ENCODE data around the gene IFITM1.
A peak's percentile ranks its signal among the peaks of the same experiment; 100 is the strongest.

DNA sequence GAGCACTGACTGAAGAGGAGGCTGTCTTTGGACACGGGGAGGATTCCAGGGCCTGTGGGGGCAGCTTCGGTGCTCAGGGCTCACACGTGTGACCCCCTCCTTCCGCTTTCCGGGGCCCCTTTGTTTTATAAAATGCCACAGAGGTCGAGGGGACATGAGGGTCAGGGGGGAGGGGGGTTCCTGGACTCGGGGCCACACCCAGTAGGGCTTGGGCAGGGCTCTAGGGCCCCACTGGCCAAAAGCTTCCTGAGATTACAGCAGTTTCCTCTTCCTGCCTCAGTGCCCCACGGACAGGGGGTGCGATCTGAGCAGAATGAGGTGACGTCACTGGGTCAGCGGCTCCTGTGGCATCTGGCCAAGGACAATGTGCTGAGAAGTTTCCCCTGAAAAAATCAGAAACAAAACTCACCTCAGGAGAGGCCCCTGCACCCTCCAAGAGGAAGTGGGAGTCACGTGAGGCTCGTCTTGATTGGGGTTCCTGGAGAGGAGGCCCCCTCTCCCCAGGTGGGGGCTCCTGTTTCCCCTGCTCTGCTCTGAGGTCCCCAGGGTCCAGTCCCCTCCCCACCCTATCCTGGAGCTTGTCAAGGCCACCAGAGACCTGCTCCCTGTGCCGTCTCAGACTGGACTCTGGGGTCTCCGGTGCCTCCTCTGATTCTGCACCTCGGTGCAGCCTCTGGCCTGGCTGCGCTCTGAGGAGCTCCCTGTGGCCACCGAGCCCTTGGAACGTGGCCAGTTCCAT lies 13.2 kb downstream of the IFITM1 start:
- TF ChIP-seq, protein P1, sequence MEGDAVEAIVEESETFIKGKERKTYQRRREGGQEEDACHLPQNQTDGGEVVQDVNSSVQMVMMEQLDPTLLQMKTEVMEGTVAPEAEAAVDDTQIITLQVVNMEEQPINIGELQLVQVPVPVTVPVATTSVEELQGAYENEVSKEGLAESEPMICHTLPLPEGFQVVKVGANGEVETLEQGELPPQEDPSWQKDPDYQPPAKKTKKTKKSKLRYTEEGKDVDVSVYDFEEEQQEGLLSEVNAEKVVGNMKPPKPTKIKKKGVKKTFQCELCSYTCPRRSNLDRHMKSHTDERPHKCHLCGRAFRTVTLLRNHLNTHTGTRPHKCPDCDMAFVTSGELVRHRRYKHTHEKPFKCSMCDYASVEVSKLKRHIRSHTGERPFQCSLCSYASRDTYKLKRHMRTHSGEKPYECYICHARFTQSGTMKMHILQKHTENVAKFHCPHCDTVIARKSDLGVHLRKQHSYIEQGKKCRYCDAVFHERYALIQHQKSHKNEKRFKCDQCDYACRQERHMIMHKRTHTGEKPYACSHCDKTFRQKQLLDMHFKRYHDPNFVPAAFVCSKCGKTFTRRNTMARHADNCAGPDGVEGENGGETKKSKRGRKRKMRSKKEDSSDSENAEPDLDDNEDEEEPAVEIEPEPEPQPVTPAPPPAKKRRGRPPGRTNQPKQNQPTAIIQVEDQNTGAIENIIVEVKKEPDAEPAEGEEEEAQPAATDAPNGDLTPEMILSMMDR (IDR thresholded peaks at IDR 0.05), result no peak
- TF ChIP-seq POLR2A (IDR thresholded peaks at IDR 0.05) (peak in 1 of 2 donors; percentile 43), EP300 (IDR thresholded peaks at IDR 0.05) (peak; percentile 69 to 83)

Measured in tibial nerve (tissue), 4 donors.